K562 (cell line): ENCODE results near the gene TIAM1. TPM values are rescaled to one million over a fixed set of nuclear protein-coding genes. Genes with fewer than 3 reads are reported as not detected.

Source experiments
- ATAC-seq: fragments of 200-7000 bp; cut with Tn5 transposase; 3 replicates; pipeline ENCODE4 v1.9.1; 2020; ENCODE audit warnings: moderate library complexity
- BruUV-seq: library from RNA; stranded (reverse); fragments of 400-500 nt; replicated peaks from 2 replicates; lab custom pipeline; 2021; lab: Mats Ljungman, UMichigan
- CTCF ChIA-PET: fragments of 300-600 bp; formaldehyde crosslinking; extraction: SDS; loops from one replicate; lab custom pipeline; 2021; ENCODE audit warnings: low intra/inter-chr PET ratio; lab: Yijun Ruan, JAX
- POLR2A ChIA-PET: fragments of 300-600, 350-650 bp; sonication (Branson Sonifier 250); formaldehyde crosslinking; extraction: SDS; loops from one replicate; lab custom pipeline; 2021; ENCODE audit warnings: antibody characterized with exemption, inconsistent platforms; lab: Yijun Ruan, JAX
- DNase-seq, 4 experiments: peaks; one replicate each; pipeline versions ENCODE4 v3.0.0 to v3.0.0-alpha.2; 2011 to 2018; ENCODE audit warnings: low spot score in 3 of 4, mixed read lengths in 3 of 4; ENCODE audit errors: extremely low read depth in 1 of 4
- FAIRE-seq: peaks from 2 replicates; lab custom pipeline; 2011; peaks lifted over from hg19 to GRCh38; lab: Jason Lieb, UNC
- H2AFZ ChIP-seq: 2 replicates; pipeline ENCODE4 v1.6.0; 2011; ENCODE audit warnings: low read depth, low read length, control low read depth, inconsistent platforms
- H3K27ac ChIP-seq: fragments of 200-600 bp; 3 replicates; pipeline ENCODE4 v1.8.0; 2011; ENCODE audit warnings: low read depth, mild to moderate bottlenecking, control low read depth, inconsistent platforms, low read length, moderate library complexity, mixed read lengths; ENCODE audit errors: extremely low read depth
- H3K27me3 ChIP-seq, 2 experiments: fragments of 300-600 bp in 1 of 2; 2 replicates in 1 of 2; 3 replicates in 1 of 2; pipeline versions ENCODE4 v1.6.0 to v1.8.0; 2011; ENCODE audit warnings: inconsistent platforms in 2 of 2, low read length in 2 of 2, mild to moderate bottlenecking in 1 of 2, mixed read lengths in 1 of 2, moderate library complexity in 1 of 2; ENCODE audit not compliant: control insufficient read depth in 2 of 2, insufficient read depth in 2 of 2
- H3K36me3 ChIP-seq: fragments of 300-600 bp; 3 replicates; pipeline ENCODE4 v1.8.0; 2011; ENCODE audit warnings: mild to moderate bottlenecking, low read length, inconsistent platforms; ENCODE audit not compliant: control insufficient read depth, insufficient read depth
- H3K4me1 ChIP-seq, 2 experiments: fragments of 200-600 bp in 1 of 2; replicated peaks in 1 of 2; 2 replicates in 1 of 2; 3 replicates in 1 of 2; pipeline versions ENCODE4 v1.5.1 to v1.8.0; 2011; ENCODE audit warnings: inconsistent platforms in 2 of 2, low read length in 2 of 2, mild to moderate bottlenecking in 1 of 2, mixed read lengths in 1 of 2, moderate library complexity in 1 of 2; ENCODE audit not compliant: control insufficient read depth in 2 of 2, insufficient read depth in 2 of 2
- H3K4me2 ChIP-seq: 2 replicates; pipeline ENCODE4 v1.6.1; 2011; ENCODE audit warnings: low read length, control low read depth, inconsistent platforms, mixed read lengths; ENCODE audit not compliant: insufficient read depth
- H3K4me3 ChIP-seq: fragments of 200-600 bp; sonication (generic), shearing (Covaris generic); 2 replicates; pipeline ENCODE4 v1.5.1; 2016; ENCODE audit warnings: control low read depth, inconsistent platforms
- H3K79me2 ChIP-seq: fragments of 200-600 bp; 3 replicates; pipeline ENCODE4 v1.8.0; 2011; ENCODE audit warnings: low read length, inconsistent platforms; ENCODE audit not compliant: control insufficient read depth, insufficient read depth
- H3K9ac ChIP-seq, 2 experiments: 2 replicates each; pipeline versions ENCODE4 v1.6.0 to v1.6.1; 2011; ENCODE audit warnings: low read depth in 2 of 2, low read length in 2 of 2, control low read depth in 1 of 2, inconsistent platforms in 1 of 2, mild to moderate bottlenecking in 1 of 2, mixed read lengths in 1 of 2; ENCODE audit not compliant: insufficient read depth in 1 of 2
- H3K9me1 ChIP-seq: one replicate; pipeline ENCODE4 v1.6.0; 2011; ENCODE audit warnings: inconsistent platforms, mild to moderate bottlenecking, low read length, moderate library complexity; ENCODE audit not compliant: control insufficient read depth, insufficient read depth
- H3K9me3 ChIP-seq: replicated peaks from 2 replicates; pipeline ENCODE4 v1.5.1; 2011; ENCODE audit warnings: low read depth, low read length, inconsistent platforms; ENCODE audit not compliant: control insufficient read depth, insufficient read depth
- H4K20me1 ChIP-seq: replicated peaks from 2 replicates; pipeline ENCODE4 v1.6.1; 2011; ENCODE audit warnings: low read length, inconsistent platforms, mixed read lengths; ENCODE audit not compliant: control insufficient read depth, insufficient read depth
- BACH1 ChIP-seq: fragments of 200-800 bp; sonication (Bioruptor generic); IDR thresholded peaks from 2 replicates; pipeline ENCODE4 v1.6.1; 2016; ENCODE audit warnings: missing genetic modification characterization, missing compliant biosample characterization
- BMI1 ChIP-seq: fragments of 150-350 bp; IDR thresholded peaks from 2 replicates; pipeline ENCODE4 v1.6.1; 2014; ENCODE audit warnings: low read length
- BRF2 ChIP-seq: IDR thresholded peaks from 3 replicates; pipeline ENCODE4 v1.6.1; 2011; ENCODE audit warnings: borderline replicate concordance, mild to moderate bottlenecking; ENCODE audit not compliant: insufficient read length, insufficient read depth
- ESRRB ChIP-seq: fragments of 250-450 bp; sonication (Bioruptor Pico); IDR thresholded peaks from 2 replicates; pipeline ENCODE4 v1.5.0; 2020; ENCODE audit warnings: mild to moderate bottlenecking, moderate library complexity, borderline replicate concordance
- NFIX ChIP-seq: fragments of 250-450 bp; sonication (Bioruptor Pico); IDR thresholded peaks from 2 replicates; pipeline ENCODE4 v1.4.0; 2020; ENCODE audit warnings: low read depth, mild to moderate bottlenecking, moderate library complexity
- POLR3G ChIP-seq: IDR thresholded peaks from 2 replicates; pipeline ENCODE4 v1.6.1; 2011; ENCODE audit not compliant: insufficient read length, insufficient replicate concordance; ENCODE audit errors: extremely low read depth
- SIRT6 ChIP-seq: IDR thresholded peaks from one replicate; pipeline ENCODE4 v1.6.1; 2012; ENCODE audit warnings: low read depth, mild to moderate bottlenecking, control low read depth, inconsistent platforms, low read length, moderate library complexity
- STAT5A ChIP-seq: IDR thresholded peaks from 2 replicates; pipeline ENCODE4 v1.6.1; 2012; ENCODE audit warnings: low read length, inconsistent platforms, borderline replicate concordance
- ZBTB26 ChIP-seq: fragments of 450-650 bp; formaldehyde crosslinking; IDR thresholded peaks from 2 replicates; pipeline ENCODE4 v1.4.0; 2022; ENCODE audit warnings: missing genetic modification characterization
- ZNF224 ChIP-seq: sonication (generic); formaldehyde crosslinking; IDR thresholded peaks from 2 replicates; pipeline ENCODE4 v1.8.0; 2022; ENCODE audit warnings: mild to moderate bottlenecking, missing genetic modification reagents
- ZNF639 ChIP-seq, 2 experiments: fragments of 200-800 bp in 1 of 2; sonication (Bioruptor generic) in 1 of 2; sonication (generic) in 1 of 2; formaldehyde crosslinking in 1 of 2; IDR thresholded peaks in 1 of 2; conservative IDR thresholded peaks in 1 of 2; 2 replicates each; pipeline versions ENCODE4 v1.5.0 to v1.6.1; 2016 to 2020; ENCODE audit warnings: missing compliant biosample characterization in 1 of 2, missing genetic modification characterization in 1 of 2, missing genetic modification reagents in 1 of 2
- WGBS: fragments of 100-300 bp; shearing (Covaris generic); methylation state at CpG from one replicate; pipeline ENCODE4 v1.1.6; 2016; ENCODE audit warnings: low coverage, mixed read lengths; ENCODE audit not compliant: insufficient coverage; ENCODE audit errors: missing lambda C conversion rate; 5-methylcytosine and 5-hydroxymethylcytosine counted together
- in situ Hi-C: fragments of 300-500 bp; cut with MboI; formaldehyde crosslinking; loops from 4 replicates; pipeline ENCODE4 v1.15.0; 2018; ENCODE audit warnings: inconsistent platforms, mixed read lengths
- intact Hi-C: fragments of 100-400 bp; cut with micrococcal nuclease; formaldehyde crosslinking; loops from 2 replicates; pipeline ENCODE4 v1.14.2; 2022
- polyA plus RNA-seq, 8 experiments: library from polyadenylated mRNA; depleted of rRNA in 4 of 8; stranded (reverse) in 5 of 8; unstranded in 3 of 8; fragments of >200 nt; fragmentation: Nextera tagmentation in 2 of 8; fragmentation: Illumina TruSeq in 1 of 8; extraction: Ambion mirVana in 2 of 8; extraction: Trizol in 1 of 8; gene quantifications; 2 replicates each; pipeline versions ENCODE4 v1.2.1 to v1.2.3, GENCODE V29; 2011 to 2014; ENCODE audit warnings: inconsistent platforms in 1 of 8, missing spikeins in 1 of 8
- total RNA-seq, 7 experiments: library from RNA; depleted of rRNA in 6 of 7; stranded (reverse); fragments of >200 nt in 6 of 7; fragmentation: Illumina TruSeq in 2 of 7; extraction: Trizol in 2 of 7; gene quantifications; 2 replicates each; pipeline versions ENCODE4 v1.2.1 to v1.2.3, GENCODE V29; 2011 to 2021; ENCODE audit warnings: low replicate concordance in 1 of 7
- TF ChIP-seq, protein P1 (sequence below): fragments of 450-650 bp; IDR thresholded peaks from 2 replicates; pipeline ENCODE4 v1.7.1; 2018; ENCODE audit warnings: mild to moderate bottlenecking, low read depth; ENCODE audit not compliant: partially characterized antibody

Gene TIAM1
- total and polyA plus RNA-seq, 9 of the 15 experiments (the other 6 are each of a cell fraction or from before 2014, with no cell fraction given): 0.11 TPM; not detected in 8

- WGBS: 0% methylated on average over 2 of the region's 2 CpGs
- H3K9ac ChIP-seq: no peak overlapping the region
- no peaks in the 10 kb centered on the region for H3K4me1 ChIP-seq
- TF ChIP-seq ZNF639 (CRISPR knock-in tag; conservative IDR thresholded peaks at IDR 0.05 in 1 of 2, IDR thresholded peaks at IDR 0.05 in 1 of 2) (no peak), STAT5A (no peak), BRF2 (no peak), POLR3G (no peak), NFIX (CRISPR knock-in tag) (no peak), SIRT6 (no peak), ESRRB (no peak), ZNF224 (CRISPR knock-in tag) (no peak), BACH1 (tag) (no peak), ZBTB26 (CRISPR knock-in tag) (no peak), BMI1 (no peak)
- TF ChIP-seq, protein P1, sequence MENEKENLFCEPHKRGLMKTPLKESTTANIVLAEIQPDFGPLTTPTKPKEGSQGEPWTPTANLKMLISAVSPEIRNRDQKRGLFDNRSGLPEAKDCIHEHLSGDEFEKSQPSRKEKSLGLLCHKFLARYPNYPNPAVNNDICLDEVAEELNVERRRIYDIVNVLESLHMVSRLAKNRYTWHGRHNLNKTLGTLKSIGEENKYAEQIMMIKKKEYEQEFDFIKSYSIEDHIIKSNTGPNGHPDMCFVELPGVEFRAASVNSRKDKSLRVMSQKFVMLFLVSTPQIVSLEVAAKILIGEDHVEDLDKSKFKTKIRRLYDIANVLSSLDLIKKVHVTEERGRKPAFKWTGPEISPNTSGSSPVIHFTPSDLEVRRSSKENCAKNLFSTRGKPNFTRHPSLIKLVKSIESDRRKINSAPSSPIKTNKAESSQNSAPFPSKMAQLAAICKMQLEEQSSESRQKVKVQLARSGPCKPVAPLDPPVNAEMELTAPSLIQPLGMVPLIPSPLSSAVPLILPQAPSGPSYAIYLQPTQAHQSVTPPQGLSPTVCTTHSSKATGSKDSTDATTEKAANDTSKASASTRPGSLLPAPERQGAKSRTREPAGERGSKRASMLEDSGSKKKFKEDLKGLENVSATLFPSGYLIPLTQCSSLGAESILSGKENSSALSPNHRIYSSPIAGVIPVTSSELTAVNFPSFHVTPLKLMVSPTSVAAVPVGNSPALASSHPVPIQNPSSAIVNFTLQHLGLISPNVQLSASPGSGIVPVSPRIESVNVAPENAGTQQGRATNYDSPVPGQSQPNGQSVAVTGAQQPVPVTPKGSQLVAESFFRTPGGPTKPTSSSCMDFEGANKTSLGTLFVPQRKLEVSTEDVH: no peak
- no peaks in the 10 kb centered on the region for H3K9me3 ChIP-seq
- ChIA-PET POLR2A (no interaction called here), CTCF (no interaction called here)
- no peaks in the 10 kb centered on the region for H3K9me1 ChIP-seq
- ATAC-seq (no peak), DNase-seq (no peak), FAIRE-seq (no peak)
- BruUV-seq: no TSS peak
- peaks cover 2 to 14% of the 10 kb centered on the region in 2 experiments; a peak in 3 of 5 replicates for H3K27me3 ChIP-seq
- H3K79me2 ChIP-seq: no peaks in the 10 kb centered on the region
- H4K20me1 ChIP-seq: no peaks in the 10 kb centered on the region
- in situ Hi-C loops (no loop called here), intact Hi-C loops (no loop called here)
- no peak overlapping the region for H2AFZ ChIP-seq
- no peak overlapping the region for H3K27ac ChIP-seq
- no peak overlapping the region for H3K4me3 ChIP-seq
- H3K4me2 ChIP-seq: no peak overlapping the region
- H3K36me3 ChIP-seq: no peaks in the 10 kb centered on the region
Measured at GRCh38 chr21:31156662-31157061, 187.4 kb downstream of the TIAM1 start.
